ENCODE measurements around the gene FBN2. TPM values are rescaled to one million over a fixed set of nuclear protein-coding genes. Genes with fewer than 3 reads are reported as not detected.

The FBN2 gene
- total RNA-seq, 1 experiment from 2014 or later, result 0.42 TPM

DNA sequence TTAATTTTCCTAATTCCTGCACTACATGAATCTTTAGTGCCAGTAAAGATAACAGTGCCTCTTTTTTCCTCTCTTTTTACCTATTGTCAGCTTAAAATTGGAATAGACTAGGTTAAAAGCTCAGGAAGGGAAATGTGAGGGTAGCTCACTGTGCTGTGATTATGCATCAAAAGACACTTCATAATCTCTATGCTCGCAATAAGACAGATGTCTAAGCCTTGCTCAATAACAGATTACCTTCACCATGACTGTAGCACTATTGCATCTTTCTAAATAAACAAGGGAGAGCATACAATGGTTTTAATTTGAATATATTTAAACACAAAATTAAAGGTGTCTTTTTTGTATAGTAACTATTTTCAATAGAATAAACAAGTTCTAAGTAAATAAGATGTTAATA lies 130.1 kb downstream of the FBN2 start:
- ATAC-seq, result no peak
- H3K9me3 ChIP-seq (ENCODE audit: control insufficient read depth in 1 of 2, insufficient read depth in 1 of 2, low read depth in 1 of 2, low read length in 2 of 2), result no peaks in the 10 kb centered on the region
- no peak overlapping the region for H3K4me3 ChIP-seq (replicated peaks in 1 of 2; ENCODE audit: low read depth in 1 of 2, low read length in 2 of 2)
- CTCF ChIA-PET, result no interaction called here
- H4K20me1 ChIP-seq (ENCODE audit: insufficient read depth), result no peaks in the 10 kb centered on the region
- H3K4me1 ChIP-seq (ENCODE audit: control insufficient read depth in 1 of 2, insufficient read depth in 2 of 2, low read length in 2 of 2), result peaks cover 0 to 21% of the 10 kb centered on the region in 2 experiments; a peak in 2 of 4 replicates
- H3K4me2 ChIP-seq (ENCODE audit: low read length), result no peak overlapping the region
- RAD21 ChIA-PET (ENCODE audit: low non-redundant PET in 1 of 2, low total read pairs in 2 of 2, uncharacterized antibody in 2 of 2, unreplicated experiment in 2 of 2), result no interaction called here
- intact Hi-C loops (cut with micrococcal nuclease), result no loop called here
- no TSS peak for BruUV-seq (replicated peaks)
- H3K27ac ChIP-seq (ENCODE audit: low read depth, low read length), result no peak overlapping the region
- DNase-seq (ENCODE audit: low read depth, low spot score), result no peak
- H3K36me3 ChIP-seq (ENCODE audit: control insufficient read depth in 1 of 2, insufficient read depth in 2 of 2, low read length in 2 of 2), result no peaks in the 10 kb centered on the region
- H2AFZ ChIP-seq (ENCODE audit: low read depth, low read length, poor library complexity, severe bottlenecking), result no peak overlapping the region
- POLR2A ChIA-PET, result no interaction called here
- no peaks in the 10 kb centered on the region for H3K27me3 ChIP-seq (ENCODE audit: insufficient read depth, low read length)
- H3K9me2 ChIP-seq (ENCODE audit: insufficient read depth), result no peaks in the 10 kb centered on the region
- H3K79me2 ChIP-seq (ENCODE audit: insufficient read depth, low read length), result no peaks in the 10 kb centered on the region
- no peak overlapping the region for H3K9ac ChIP-seq (ENCODE audit: low read length)
- TF ChIP-seq FOSL1 (IDR thresholded peaks at IDR 0.05; ENCODE audit: low read depth) (no peak), CBX3 (IDR thresholded peaks at IDR 0.05; ENCODE audit: low read depth) (no peak), EZH2phosphoT487 (IDR thresholded peaks at IDR 0.05; ENCODE audit: borderline replicate concordance) (no peak)
- TF ChIP-seq, protein P1, sequence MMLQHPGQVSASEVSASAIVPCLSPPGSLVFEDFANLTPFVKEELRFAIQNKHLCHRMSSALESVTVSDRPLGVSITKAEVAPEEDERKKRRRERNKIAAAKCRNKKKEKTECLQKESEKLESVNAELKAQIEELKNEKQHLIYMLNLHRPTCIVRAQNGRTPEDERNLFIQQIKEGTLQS (IDR thresholded peaks at IDR 0.05), result no peak

DNA sequence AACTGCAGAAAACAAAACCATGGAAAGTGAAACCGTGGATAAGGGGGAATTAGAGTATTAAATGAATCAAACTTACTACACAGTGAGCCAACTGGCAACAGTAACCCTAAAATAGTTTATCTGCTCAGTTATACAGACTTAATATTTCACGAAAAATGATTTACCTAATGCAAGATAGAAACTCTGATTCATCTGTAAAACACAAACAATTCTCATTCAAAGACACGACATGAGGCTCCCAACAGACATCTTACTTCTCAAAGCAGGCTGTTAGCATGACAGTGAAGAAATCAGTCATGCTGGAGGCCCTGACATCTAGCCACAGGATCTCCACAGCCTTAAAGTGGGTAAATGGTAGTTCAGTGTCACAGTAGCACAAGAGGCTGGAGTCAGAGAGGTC lies 131.2 kb downstream of the FBN2 start:
- BruUV-seq (replicated peaks), result no TSS peak
- RAD21 ChIA-PET (ENCODE audit: low non-redundant PET in 1 of 2, low total read pairs in 2 of 2, uncharacterized antibody in 2 of 2, unreplicated experiment in 2 of 2), result no interaction called here

More for the DNA sequence above, 131.2 kb downstream of the FBN2 start:
- Histone ChIP-seq H3K9me2 (ENCODE audit: insufficient read depth) (no peaks in the 10 kb centered on the region), H2AFZ (ENCODE audit: low read depth, low read length, poor library complexity, severe bottlenecking) (no peak overlapping the region), H3K9ac (ENCODE audit: low read length) (no peak overlapping the region), H3K4me1 (ENCODE audit: control insufficient read depth in 1 of 2, insufficient read depth in 2 of 2, low read length in 2 of 2) (peaks cover 0 to 21% of the 10 kb centered on the region in 2 experiments; a peak in 2 of 4 replicates), H3K27ac (ENCODE audit: low read depth, low read length) (no peak overlapping the region), H4K20me1 (ENCODE audit: insufficient read depth) (no peaks in the 10 kb centered on the region), H3K27me3 (ENCODE audit: insufficient read depth, low read length) (no peaks in the 10 kb centered on the region), H3K79me2 (ENCODE audit: insufficient read depth, low read length) (no peaks in the 10 kb centered on the region), H3K36me3 (ENCODE audit: control insufficient read depth in 1 of 2, insufficient read depth in 2 of 2, low read length in 2 of 2) (no peaks in the 10 kb centered on the region), H3K4me3 (replicated peaks in 1 of 2; ENCODE audit: low read depth in 1 of 2, low read length in 2 of 2) (no peak overlapping the region), H3K9me3 (ENCODE audit: control insufficient read depth in 1 of 2, insufficient read depth in 1 of 2, low read depth in 1 of 2, low read length in 2 of 2) (no peaks in the 10 kb centered on the region), H3K4me2 (ENCODE audit: low read length) (no peak overlapping the region)
- ATAC-seq, result no peak
- ChIA-PET POLR2A (no interaction called here), CTCF (no interaction called here)
- TF ChIP-seq SP1 (IDR thresholded peaks at IDR 0.05; ENCODE audit: low read depth), result no peak
- no peak for TF ChIP-seq SIN3A (IDR thresholded peaks at IDR 0.05; ENCODE audit: low read depth)
- no peak for TF ChIP-seq EGR1 (IDR thresholded peaks at IDR 0.05; ENCODE audit: low read depth)
- TF ChIP-seq SRF (IDR thresholded peaks at IDR 0.05; ENCODE audit: low read depth), result no peak
- no peak for TF ChIP-seq POLR2A (IDR thresholded peaks at IDR 0.05; ENCODE audit: borderline replicate concordance, extremely low read depth, insufficient read depth, insufficient read length)
- no peak for TF ChIP-seq EZH2 (IDR thresholded peaks at IDR 0.05)
- no peak for DNase-seq (ENCODE audit: low read depth, low spot score)
- intact Hi-C loops (cut with micrococcal nuclease), result no loop called here
